ENCODE data around the gene SIX5.

DNA sequence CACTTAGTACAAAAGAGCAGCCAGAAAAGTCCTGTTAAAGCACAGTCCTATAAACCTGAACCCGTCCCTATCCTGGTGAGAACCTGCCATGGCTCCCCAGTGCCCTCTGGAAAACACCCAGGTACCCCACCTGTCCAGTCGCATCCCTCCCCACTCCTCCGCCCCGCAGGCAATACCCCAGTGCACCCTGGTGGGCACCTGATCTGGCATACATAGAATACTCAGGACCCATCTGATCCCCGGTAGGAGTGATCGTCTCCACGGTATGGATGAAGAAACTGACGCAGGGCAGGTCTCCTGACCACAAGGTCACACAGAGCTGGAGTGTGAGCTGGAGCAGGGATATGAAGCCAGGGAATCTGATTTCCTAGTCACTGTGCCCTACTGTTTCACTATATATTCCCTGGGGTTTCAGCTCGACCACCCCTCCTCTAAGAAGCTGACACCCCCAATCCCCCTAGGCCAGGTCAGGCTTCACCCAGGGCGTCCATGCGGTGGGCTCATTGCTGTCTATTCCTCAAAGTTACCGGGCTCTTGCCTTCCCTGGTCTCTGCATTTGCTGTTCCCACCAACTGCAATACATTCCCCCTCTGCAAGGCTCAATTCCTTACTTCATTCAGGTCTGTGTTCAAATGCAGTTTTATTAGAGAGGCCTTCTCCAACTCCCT lies 50.9 kb downstream of the SIX5 start:
- no peak for TF ChIP-seq POLR2AphosphoS5 (IDR thresholded peaks at IDR 0.05; ENCODE audit: low read depth, low read length)
- TF ChIP-seq, protein P1, sequence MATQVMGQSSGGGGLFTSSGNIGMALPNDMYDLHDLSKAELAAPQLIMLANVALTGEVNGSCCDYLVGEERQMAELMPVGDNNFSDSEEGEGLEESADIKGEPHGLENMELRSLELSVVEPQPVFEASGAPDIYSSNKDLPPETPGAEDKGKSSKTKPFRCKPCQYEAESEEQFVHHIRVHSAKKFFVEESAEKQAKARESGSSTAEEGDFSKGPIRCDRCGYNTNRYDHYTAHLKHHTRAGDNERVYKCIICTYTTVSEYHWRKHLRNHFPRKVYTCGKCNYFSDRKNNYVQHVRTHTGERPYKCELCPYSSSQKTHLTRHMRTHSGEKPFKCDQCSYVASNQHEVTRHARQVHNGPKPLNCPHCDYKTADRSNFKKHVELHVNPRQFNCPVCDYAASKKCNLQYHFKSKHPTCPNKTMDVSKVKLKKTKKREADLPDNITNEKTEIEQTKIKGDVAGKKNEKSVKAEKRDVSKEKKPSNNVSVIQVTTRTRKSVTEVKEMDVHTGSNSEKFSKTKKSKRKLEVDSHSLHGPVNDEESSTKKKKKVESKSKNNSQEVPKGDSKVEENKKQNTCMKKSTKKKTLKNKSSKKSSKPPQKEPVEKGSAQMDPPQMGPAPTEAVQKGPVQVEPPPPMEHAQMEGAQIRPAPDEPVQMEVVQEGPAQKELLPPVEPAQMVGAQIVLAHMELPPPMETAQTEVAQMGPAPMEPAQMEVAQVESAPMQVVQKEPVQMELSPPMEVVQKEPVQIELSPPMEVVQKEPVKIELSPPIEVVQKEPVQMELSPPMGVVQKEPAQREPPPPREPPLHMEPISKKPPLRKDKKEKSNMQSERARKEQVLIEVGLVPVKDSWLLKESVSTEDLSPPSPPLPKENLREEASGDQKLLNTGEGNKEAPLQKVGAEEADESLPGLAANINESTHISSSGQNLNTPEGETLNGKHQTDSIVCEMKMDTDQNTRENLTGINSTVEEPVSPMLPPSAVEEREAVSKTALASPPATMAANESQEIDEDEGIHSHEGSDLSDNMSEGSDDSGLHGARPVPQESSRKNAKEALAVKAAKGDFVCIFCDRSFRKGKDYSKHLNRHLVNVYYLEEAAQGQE (IDR thresholded peaks at IDR 0.05; ENCODE audit: insufficient read depth in 1 of 2, low read depth in 2 of 2, low read length in 2 of 2), result no peak
